Liver (tissue), 9 donors: ENCODE results near the gene PABPC4L. TPM values are rescaled to one million over a fixed set of nuclear protein-coding genes. Genes with fewer than 3 reads are reported as not detected.

Experiments
- DNase-seq: peaks from one replicate; pipeline ENCODE4 v3.0.0-alpha.2; 2017; ENCODE audit warnings: low spot score
- H3K27ac ChIP-seq, 2 donors: one replicate each; pipeline ENCODE4 v1.7.0; 2013; ENCODE audit warnings: inconsistent platforms in 2 of 2, low read length in 2 of 2, control low read depth in 1 of 2, low read depth in 1 of 2, mild to moderate bottlenecking in 1 of 2
- H3K27me3 ChIP-seq, 4 donors: one replicate each; pipeline versions ENCODE4 v1.6.1 to v1.7.0; 2013; ENCODE audit warnings: low read length in 3 of 4, inconsistent platforms in 1 of 4, mild to moderate bottlenecking in 1 of 4, moderate library complexity in 1 of 4; ENCODE audit not compliant: control insufficient read depth in 4 of 4, insufficient read depth in 4 of 4
- H3K36me3 ChIP-seq, 4 donors: one replicate each; pipeline versions ENCODE4 v1.6.1 to v1.7.0; 2013; ENCODE audit warnings: low read length in 3 of 4, mild to moderate bottlenecking in 3 of 4, low read depth in 1 of 4, moderate library complexity in 1 of 4; ENCODE audit not compliant: control insufficient read depth in 4 of 4, insufficient read depth in 3 of 4
- H3K4me1 ChIP-seq, 4 donors: one replicate each; pipeline versions ENCODE4 v1.6.1 to v1.7.0; 2013; ENCODE audit warnings: low read length in 3 of 4, mild to moderate bottlenecking in 3 of 4, moderate library complexity in 1 of 4; ENCODE audit not compliant: control insufficient read depth in 4 of 4, insufficient read depth in 4 of 4
- H3K4me3 ChIP-seq, 3 donors: one replicate each; pipeline versions ENCODE4 v1.6.1 to v1.7.0; 2013; ENCODE audit warnings: low read length in 3 of 3, control low read depth in 1 of 3, low read depth in 1 of 3, mild to moderate bottlenecking in 1 of 3
- H3K9ac ChIP-seq, 2 donors: one replicate each; pipeline ENCODE4 v1.7.0; 2013; ENCODE audit warnings: low read length in 2 of 2, mild to moderate bottlenecking in 2 of 2, moderate library complexity in 2 of 2, control low read depth in 1 of 2, low read depth in 1 of 2
- H3K9me3 ChIP-seq, 4 donors: one replicate each; pipeline versions ENCODE4 v1.6.1 to v1.7.0; 2013; ENCODE audit warnings: low read length in 3 of 4; ENCODE audit not compliant: control insufficient read depth in 4 of 4
- ATF3 ChIP-seq: IDR thresholded peaks from 2 replicates; pipeline ENCODE4 v1.6.1; 2016; ENCODE audit warnings: antibody characterized with exemption
- CTCF ChIP-seq: fragments of 150-350 bp; IDR thresholded peaks from 2 replicates; pipeline ENCODE4 v1.5.1; 2017; ENCODE audit warnings: improper control_type of control experiment, low read depth, low read length; ENCODE audit not compliant: missing input control
- EGR1 ChIP-seq, 2 donors: IDR thresholded peaks; 2 replicates each; pipeline ENCODE4 v1.6.1; 2016 to 2018; ENCODE audit warnings: antibody characterized with exemption in 2 of 2, low read depth in 2 of 2
- FOXA1 ChIP-seq: IDR thresholded peaks from 2 replicates; pipeline ENCODE4 v1.6.1; 2016; ENCODE audit warnings: antibody characterized with exemption
- FOXA2 ChIP-seq: IDR thresholded peaks from 2 replicates; pipeline ENCODE4 v1.6.1; 2016; ENCODE audit warnings: antibody characterized with exemption
- GABPA ChIP-seq, 2 donors: IDR thresholded peaks in 1 of 2; conservative IDR thresholded peaks in 1 of 2; 2 replicates each; pipeline ENCODE4 v1.6.1; 2016; ENCODE audit warnings: antibody characterized with exemption in 2 of 2, mild to moderate bottlenecking in 1 of 2, moderate library complexity in 1 of 2
- HNF4A ChIP-seq, 2 donors: conservative IDR thresholded peaks; 2 replicates each; pipeline ENCODE4 v1.6.1; 2016; ENCODE audit warnings: antibody characterized with exemption in 2 of 2, mild to moderate bottlenecking in 2 of 2
- HNF4G ChIP-seq: IDR thresholded peaks from 2 replicates; pipeline ENCODE4 v1.6.1; 2016; ENCODE audit warnings: antibody characterized with exemption
- JUND ChIP-seq, 2 donors: IDR thresholded peaks; 2 replicates each; pipeline ENCODE4 v1.6.1; 2016; ENCODE audit warnings: antibody characterized with exemption in 2 of 2
- NR2F2 ChIP-seq: IDR thresholded peaks from 2 replicates; pipeline ENCODE4 v1.6.1; 2016; ENCODE audit warnings: antibody characterized with exemption
- RAD21 ChIP-seq, 2 donors: IDR thresholded peaks; 2 replicates each; pipeline ENCODE4 v1.6.1; 2016; ENCODE audit warnings: antibody characterized with exemption in 2 of 2, mild to moderate bottlenecking in 2 of 2
- REST ChIP-seq: IDR thresholded peaks from 2 replicates; pipeline ENCODE4 v1.6.1; 2016; ENCODE audit warnings: antibody characterized with exemption, mild to moderate bottlenecking
- RXRA ChIP-seq, 2 donors: IDR thresholded peaks; 2 replicates each; pipeline ENCODE4 v1.6.1; 2017 to 2018; ENCODE audit warnings: antibody characterized with exemption in 2 of 2, mild to moderate bottlenecking in 1 of 2
- SP1 ChIP-seq: IDR thresholded peaks from 2 replicates; pipeline ENCODE4 v1.6.1; 2018; ENCODE audit warnings: antibody characterized with exemption, mild to moderate bottlenecking
- YY1 ChIP-seq: IDR thresholded peaks from 2 replicates; pipeline ENCODE4 v1.6.1; 2016; ENCODE audit warnings: antibody characterized with exemption, mild to moderate bottlenecking
- ZBTB33 ChIP-seq: IDR thresholded peaks from 2 replicates; pipeline ENCODE4 v1.6.1; 2016; ENCODE audit warnings: antibody characterized with exemption
- WGBS: extraction: QIAGEN DNeasy Blood & Tissue Kit; methylation state at CpG from one replicate; pipeline ENCODE4 v1.1.7; 2013; 5-methylcytosine and 5-hydroxymethylcytosine counted together
- polyA plus RNA-seq, 2 donors: library from polyadenylated mRNA; stranded (reverse) in 1 of 2; unstranded in 1 of 2; fragments of 200-250 nt in 1 of 2; fragments of >200 nt in 1 of 2; fragmentation: Nextera tagmentation in 1 of 2; extraction: Ambion mirVana in 1 of 2; gene quantifications; one replicate each; pipeline versions ENCODE4 v1.2.1 to v1.2.3, GENCODE V29; 2013 to 2015
- total RNA-seq, 2 donors: library from RNA; depleted of rRNA; stranded (reverse); fragments of >200 nt; gene quantifications; one replicate each; pipeline ENCODE4 v1.2.3, GENCODE V29; 2014
- donor health status: healthy.
- donor health status: healthy.
- donor health status: healthy.
- donor health status: healthy.
- donor health status: healthy.

Gene PABPC4L
- total and polyA plus RNA-seq, 4 donors = 0.07 to 0.65 (median 0.17) TPM

- Histone ChIP-seq H3K9me3 (no peaks in the 10 kb centered on the region), H3K4me1 (no peaks in the 10 kb centered on the region), H3K27ac (no peak overlapping the region), H3K9ac (no peak overlapping the region), H3K36me3 (no peaks in the 10 kb centered on the region), H3K27me3 (no peaks in the 10 kb centered on the region), H3K4me3 (no peak overlapping the region)
- DNase-seq = no peak
- no peak for TF ChIP-seq JUND (IDR thresholded peaks at IDR 0.05)
- no peak for TF ChIP-seq FOXA2
- no peak for TF ChIP-seq SP1
- no peak for TF ChIP-seq HNF4A (conservative IDR thresholded peaks at IDR 0.05)
- TF ChIP-seq GABPA (IDR thresholded peaks at IDR 0.05 in 1 of 2, conservative IDR thresholded peaks at IDR 0.05 in 1 of 2) = no peak
- TF ChIP-seq YY1 = no peak
- TF ChIP-seq NR2F2 = no peak
- no peak for TF ChIP-seq CTCF
- TF ChIP-seq ATF3 = no peak
- no peak for TF ChIP-seq ZBTB33
- TF ChIP-seq HNF4G = no peak
- TF ChIP-seq REST = no peak
- no peak for TF ChIP-seq RXRA (IDR thresholded peaks at IDR 0.05)
- TF ChIP-seq EGR1 (IDR thresholded peaks at IDR 0.05; ENCODE audit: low read depth in 2 of 2) = no peak
- 76% methylated on average over 4 of the region's 4 CpGs for WGBS
Measured at GRCh38 chr4:134154097-134154496, 47.5 kb downstream of the PABPC4L start.

GRCh38 chr4:134147941-134148340 lies 53.6 kb downstream of the PABPC4L start:
- DNase-seq = no peak
- Histone ChIP-seq H3K27ac (no peak overlapping the region), H3K9me3 (no peaks in the 10 kb centered on the region), H3K4me3 (no peak overlapping the region), H3K4me1 (no peaks in the 10 kb centered on the region), H3K36me3 (no peaks in the 10 kb centered on the region), H3K27me3 (no peaks in the 10 kb centered on the region), H3K9ac (no peak overlapping the region)
- TF ChIP-seq ZBTB33 (no peak), JUND (IDR thresholded peaks at IDR 0.05) (no peak), RAD21 (IDR thresholded peaks at IDR 0.05) (no peak), YY1 (no peak), REST (no peak), HNF4G (no peak), FOXA2 (no peak), FOXA1 (no peak), RXRA (IDR thresholded peaks at IDR 0.05) (no peak), EGR1 (IDR thresholded peaks at IDR 0.05; ENCODE audit: low read depth in 2 of 2) (no peak), CTCF (no peak), NR2F2 (no peak)
